ENCODE results near the gene CSF2RB.

The CSF2RB gene

DNA sequence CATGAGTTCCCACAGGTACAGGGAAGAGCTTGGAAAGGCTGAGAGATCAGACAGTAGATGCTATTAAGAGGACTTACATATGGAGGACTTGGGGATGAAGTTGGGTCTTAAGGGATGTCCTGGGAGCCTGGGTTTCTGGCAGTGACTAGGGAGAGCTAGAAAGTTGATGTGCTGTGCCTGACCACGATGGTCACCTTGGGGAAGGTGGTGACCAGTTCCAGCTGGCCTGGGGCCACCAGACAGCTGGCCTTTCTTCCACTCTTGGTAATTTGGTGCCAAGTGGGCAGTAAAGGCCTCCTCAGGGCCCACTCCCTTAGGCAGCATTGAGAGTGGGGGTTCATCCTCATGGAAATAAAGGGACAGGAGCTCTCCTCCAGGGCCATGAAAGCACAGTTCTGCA, 13.9 kb upstream of the CSF2RB start:
- intact Hi-C loops (cut with DNase I; ENCODE audit: low total_unique reads), result no loop called here
- no peaks in the 10 kb centered on the region for H3K4me1 ChIP-seq
- no peak overlapping the region for H3K4me3 ChIP-seq
- peaks cover 0 to 16% (median 8%) of the 10 kb centered on the region in 3 donors for H3K9me3 ChIP-seq
- H3K36me3 ChIP-seq, result no peaks in the 10 kb centered on the region
- DNase-seq, result no peak
- no peak overlapping the region for H3K27ac ChIP-seq
- no peak for TF ChIP-seq CTCF (IDR thresholded peaks at IDR 0.05)
- peaks cover 0 to 24% of the 10 kb centered on the region in 2 donors for H3K27me3 ChIP-seq

DNA sequence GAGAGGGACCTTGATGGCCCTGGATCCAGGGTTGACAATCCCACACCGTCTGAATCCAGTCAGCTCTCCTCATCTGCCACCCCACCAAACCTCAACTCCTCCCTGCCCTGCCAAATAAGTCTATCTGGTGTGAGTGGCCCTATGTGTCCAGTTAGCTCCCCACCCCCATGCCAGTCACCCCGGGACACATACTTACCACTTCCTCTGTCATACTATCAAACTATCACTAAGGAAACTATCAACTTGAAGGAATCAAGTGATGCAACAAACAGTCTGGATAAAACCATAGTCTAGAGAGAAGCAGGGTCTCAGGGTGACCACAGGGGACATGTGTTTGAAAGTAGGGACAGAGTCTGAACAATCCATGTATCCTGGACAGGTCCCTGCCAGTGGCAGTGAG, 13.2 kb upstream of the CSF2RB start:
- H3K9me3 ChIP-seq, result peaks cover 0 to 16% (median 8%) of the 10 kb centered on the region in 3 donors
- no peak overlapping the region for H3K27ac ChIP-seq
- H3K4me3 ChIP-seq, result no peak overlapping the region
- intact Hi-C loops (cut with DNase I; ENCODE audit: low total_unique reads), result no loop called here
- DNase-seq, result no peak
- H3K36me3 ChIP-seq, result no peaks in the 10 kb centered on the region
- H3K4me1 ChIP-seq, result no peaks in the 10 kb centered on the region
- peaks cover 0 to 23% of the 10 kb centered on the region in 2 donors for H3K27me3 ChIP-seq
- TF ChIP-seq CTCF (IDR thresholded peaks at IDR 0.05), result no peak

DNA sequence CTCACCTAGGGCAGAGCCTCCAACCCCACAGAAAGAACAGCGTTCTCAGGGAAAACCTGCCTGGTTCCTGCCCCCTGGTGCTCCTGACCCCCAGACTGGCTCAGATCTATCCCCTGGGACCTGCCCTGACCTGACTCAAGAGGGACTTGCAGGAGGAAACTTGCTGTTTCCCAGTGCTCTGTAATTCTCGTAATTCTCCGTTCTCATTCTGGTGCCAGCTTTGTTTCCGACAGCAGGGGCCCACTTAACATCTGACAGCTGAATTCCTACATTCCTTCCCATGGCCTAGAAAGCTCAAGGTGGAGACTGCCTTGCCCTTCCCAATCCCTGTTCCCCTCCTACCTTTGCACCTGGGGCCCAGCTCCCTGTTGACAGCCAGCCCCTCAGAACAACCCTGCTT, 12.5 kb upstream of the CSF2RB start:
- no peak for DNase-seq
- Histone ChIP-seq H3K27ac (no peak overlapping the region), H3K27me3 (peaks cover 0 to 22% of the 10 kb centered on the region in 2 donors), H3K36me3 (no peaks in the 10 kb centered on the region), H3K9me3 (peaks cover 0 to 12% (median 4%) of the 10 kb centered on the region in 3 donors), H3K4me3 (no peak overlapping the region), H3K4me1 (no peaks in the 10 kb centered on the region)
- intact Hi-C loops (cut with DNase I; ENCODE audit: low total_unique reads), result no loop called here
- TF ChIP-seq CTCF (IDR thresholded peaks at IDR 0.05), result no peak

- H3K4me1 ChIP-seq, result no peaks in the 10 kb centered on the region
- TF ChIP-seq CTCF (IDR thresholded peaks at IDR 0.05), result no peak
- DNase-seq, result no peak
- peaks cover 0 to 7% (median 0%) of the 10 kb centered on the region in 3 donors for H3K9me3 ChIP-seq
- no peaks in the 10 kb centered on the region for H3K36me3 ChIP-seq
- intact Hi-C loops (cut with DNase I; ENCODE audit: low total_unique reads), result no loop called here
- peaks cover 0 to 20% of the 10 kb centered on the region in 2 donors for H3K27me3 ChIP-seq
- no peak overlapping the region for H3K4me3 ChIP-seq
- H3K27ac ChIP-seq, result no peak overlapping the region
Observed at GRCh38 chr22:36901411-36902142, 11.9 kb upstream of the CSF2RB start.

DNA sequence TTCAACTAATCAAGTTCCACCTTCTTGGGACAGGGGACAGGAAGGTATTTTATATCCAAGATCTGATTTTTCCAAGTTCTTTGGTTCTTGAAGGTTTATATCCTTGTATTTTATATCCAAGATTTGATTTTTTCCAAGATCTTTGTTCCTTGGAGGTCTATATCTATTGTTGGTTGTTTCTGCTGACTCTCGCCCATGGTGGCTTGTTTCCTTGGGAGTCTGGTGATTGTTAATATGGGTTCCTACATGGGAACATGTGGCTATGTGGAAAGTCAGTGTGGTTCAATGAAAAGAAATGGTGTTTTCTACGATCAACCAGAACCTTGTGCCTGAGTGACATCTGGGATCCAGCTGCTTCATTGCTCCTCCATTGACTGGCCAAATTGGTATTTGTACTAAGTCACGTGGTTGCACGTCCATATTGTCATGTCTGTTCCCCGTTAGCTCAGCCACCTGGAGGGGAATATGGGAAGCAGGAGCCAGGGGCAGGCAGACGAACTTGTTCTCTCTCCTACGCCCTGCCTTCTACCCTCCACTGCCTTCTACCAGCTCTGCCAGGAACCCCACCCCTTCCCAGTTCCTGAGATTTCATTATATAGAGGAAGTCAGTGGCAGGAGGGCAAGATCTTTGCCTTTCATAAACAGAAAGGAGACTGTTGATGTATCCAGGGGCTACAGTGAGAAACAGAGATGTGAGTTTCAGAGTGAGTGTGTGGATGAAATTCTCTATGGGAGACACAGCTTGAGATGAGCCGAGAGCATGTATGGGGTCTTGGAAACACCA, 11.1 kb upstream of the CSF2RB start:
- H3K9me3 ChIP-seq, result peaks cover 0 to 7% (median 0%) of the 10 kb centered on the region in 3 donors
- H3K27me3 ChIP-seq, result peaks cover 0 to 20% of the 10 kb centered on the region in 2 donors
- peak in 1 of 2 donors; percentile 39 for DNase-seq
- no peak for TF ChIP-seq CTCF (IDR thresholded peaks at IDR 0.05)
- H3K4me1 ChIP-seq, result no peaks in the 10 kb centered on the region
- H3K36me3 ChIP-seq, result no peaks in the 10 kb centered on the region
- H3K27ac ChIP-seq, result no peak overlapping the region
- no peak overlapping the region for H3K4me3 ChIP-seq
- intact Hi-C loops (cut with DNase I; ENCODE audit: low total_unique reads), result no loop called here
